NCI-H226 (cell line): ENCODE measurements around the gene PIGN.

Source experiments
- DNase-seq: peaks from one replicate; pipeline ENCODE4 v3.0.0-alpha.2; 2015

The PIGN gene

GRCh38 chr18:62186774-62187542, at the start of gene PIGN, which contains the start of gene RELCH:
PIGN (minus strand) TSS chr18:62187056; CDS start chr18:62161353, 25,703 bp downstream.
RELCH (plus strand) TSS chr18:62187255; CDS start chr18:62187506, 251 bp downstream.
- DNase-seq = peak; percentile 85

- DNase-seq = no peak
Measured at GRCh38 chr18:62236252-62236651, 49.4 kb upstream of the PIGN start.

GRCh38 chr18:62226047-62226446, 39.2 kb upstream of the PIGN start:
- no peak for DNase-seq

- no peak for DNase-seq
Measured at GRCh38 chr18:62224229-62224628, 37.4 kb upstream of the PIGN start.

- DNase-seq = no peak
Measured at GRCh38 chr18:62214790-62215189, 27.9 kb upstream of the PIGN start.

- no peak for DNase-seq
Measured at GRCh38 chr18:62211325-62211828, 24.5 kb upstream of the PIGN start.

GRCh38 chr18:62210138-62210537, 23.3 kb upstream of the PIGN start:
- DNase-seq = no peak

GRCh38 chr18:62209046-62209445, 22.2 kb upstream of the PIGN start:
- DNase-seq = no peak

- no peak for DNase-seq
Measured at GRCh38 chr18:62206593-62206992, 19.7 kb upstream of the PIGN start.

- DNase-seq = no peak
Measured at GRCh38 chr18:62205824-62206223, 19.0 kb upstream of the PIGN start.

GRCh38 chr18:62201870-62202269, 15.0 kb upstream of the PIGN start:
- no peak for DNase-seq

- DNase-seq = no peak
Measured at GRCh38 chr18:62200121-62200914, 13.5 kb upstream of the PIGN start.

GRCh38 chr18:62199629-62200028, 12.8 kb upstream of the PIGN start:
- DNase-seq = no peak

- no peak for DNase-seq
Measured at GRCh38 chr18:62198259-62198658, 11.4 kb upstream of the PIGN start.

- DNase-seq = no peak
Measured at GRCh38 chr18:62196980-62197379, 10.1 kb upstream of the PIGN start.

- DNase-seq = no peak
Measured at GRCh38 chr18:62196079-62196478, 9.2 kb upstream of the PIGN start.

GRCh38 chr18:62189208-62189607, 2.4 kb upstream of the PIGN start:
- DNase-seq = no peak

- peak; percentile 7 for DNase-seq
Measured at GRCh38 chr18:62187543-62188510, 971 bp upstream of the PIGN start.

GRCh38 chr18:62186499-62186773, 420 bp downstream of the PIGN start:
- no peak for DNase-seq

- DNase-seq = no peak
Measured at GRCh38 chr18:62183578-62184195, 3.2 kb downstream of the PIGN start.

GRCh38 chr18:62182220-62182619, 4.6 kb downstream of the PIGN start:
- DNase-seq = no peak

GRCh38 chr18:62179213-62179612, 7.6 kb downstream of the PIGN start:
- DNase-seq = no peak
